Lower leg skin (tissue), 3 donors: ENCODE data around the gene ACAT2.

Experiments used
- CTCF ChIP-seq, 3 donors: fragments of 450-650 bp; IDR thresholded peaks; one replicate each; pipeline ENCODE4 v1.5.1; 2016; ENCODE audit warnings: antibody characterized with exemption in 3 of 3, mild to moderate bottlenecking in 3 of 3, moderate library complexity in 2 of 3
- POLR2A ChIP-seq, 2 donors: fragments of 450-650 bp; IDR thresholded peaks; one replicate each; pipeline ENCODE4 v1.6.1; 2016 to 2017; ENCODE audit warnings: antibody characterized with exemption in 2 of 2, mild to moderate bottlenecking in 1 of 2, moderate library complexity in 1 of 2

DNA sequence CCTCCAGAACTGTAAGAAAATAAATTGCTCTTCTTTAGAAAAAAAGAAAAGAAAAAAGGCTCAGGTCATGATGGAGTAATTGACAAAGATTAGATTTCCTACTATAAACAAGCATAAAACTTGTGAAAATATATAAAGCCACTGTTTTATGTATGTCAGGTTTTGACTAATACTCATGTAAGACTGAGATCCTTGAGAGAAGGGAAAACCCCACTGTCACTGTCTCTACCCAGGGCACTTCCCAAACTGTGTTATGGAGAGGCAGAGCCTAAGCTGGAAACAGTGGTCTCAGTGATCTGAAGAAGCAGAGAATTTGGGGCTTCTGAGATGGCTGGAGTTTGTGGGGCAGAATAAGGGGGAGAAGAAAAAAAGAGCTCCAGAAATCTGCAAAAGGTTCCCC lies 7.6 kb downstream of the ACAT2 start:
- TF ChIP-seq CTCF (IDR thresholded peaks at IDR 0.05) (no peak), POLR2A (IDR thresholded peaks at IDR 0.05) (no peak)
